GM19043 (cell line): ENCODE data around the gene NLN.
"Not testable (repeated sequence)": the region's sequence is repeated elsewhere in the genome, so short reads cannot be mapped to it uniquely, and the experiment has no call there.

Experiments used
- ATAC-seq: cut with Tn5 transposase; IDR thresholded peaks from one replicate; pipeline ENCODE4 v1.9.1; 2021; ENCODE audit warnings: low read depth; ENCODE audit not compliant: unreplicated experiment

NLN gene

GRCh38 chr5:65828022-65828896, 106.3 kb downstream of the NLN start:
- ATAC-seq = no peak

- no peak for ATAC-seq
Observed at GRCh38 chr5:65830856-65831255, 108.9 kb downstream of the NLN start.

GRCh38 chr5:65831276-65831675, 109.3 kb downstream of the NLN start:
- ATAC-seq = no peak

GRCh38 chr5:65832152-65832551, 110.1 kb downstream of the NLN start:
- no peak for ATAC-seq

GRCh38 chr5:65832603-65833228, 110.7 kb downstream of the NLN start:
- ATAC-seq = no peak

- no peak for ATAC-seq
Observed at GRCh38 chr5:65833780-65834179, 111.8 kb downstream of the NLN start.

- no peak for ATAC-seq
Observed at GRCh38 chr5:65834306-65834705, 112.3 kb downstream of the NLN start.

- ATAC-seq = no peak
Observed at GRCh38 chr5:65835191-65835590, 113.2 kb downstream of the NLN start.

GRCh38 chr5:65837139-65837538, 115.1 kb downstream of the NLN start:
- no peak for ATAC-seq

- not testable (repeated sequence) for ATAC-seq
Observed at GRCh38 chr5:65839170-65839569, 117.2 kb downstream of the NLN start.

GRCh38 chr5:65840071-65840470, 118.1 kb downstream of the NLN start:
- no peak for ATAC-seq

- not testable (repeated sequence) for ATAC-seq
Observed at GRCh38 chr5:65844763-65845162, 122.8 kb downstream of the NLN start.

- no peak for ATAC-seq
Observed at GRCh38 chr5:65846101-65846500, 124.1 kb downstream of the NLN start.

GRCh38 chr5:65847019-65847418, 125.0 kb downstream of the NLN start:
- ATAC-seq = not testable (repeated sequence)

- ATAC-seq = not testable (repeated sequence)
Observed at GRCh38 chr5:65849918-65850317, 127.9 kb downstream of the NLN start.

- ATAC-seq = no peak
Observed at GRCh38 chr5:65854925-65855324, 132.9 kb downstream of the NLN start.

- no peak for ATAC-seq
Observed at GRCh38 chr5:65855766-65856315, 133.8 kb downstream of the NLN start.

GRCh38 chr5:65856520-65856919, 134.5 kb downstream of the NLN start:
- no peak for ATAC-seq

GRCh38 chr5:65858316-65858715, 136.3 kb downstream of the NLN start:
- no peak for ATAC-seq

GRCh38 chr5:65861830-65862241, 139.8 kb downstream of the NLN start:
- no peak for ATAC-seq

GRCh38 chr5:65862384-65862783, 140.4 kb downstream of the NLN start:
- no peak for ATAC-seq

GRCh38 chr5:65863747-65864146, 141.7 kb downstream of the NLN start:
- no peak for ATAC-seq
